BLaER1 (cell line): ENCODE data around the gene EBF3.

Source experiments
- H3K27ac ChIP-seq: shearing (Covaris generic); formaldehyde crosslinking; 2 replicates; pipeline ENCODE4 v1.8.1; 2022
- H3K27me3 ChIP-seq: shearing (Covaris generic); formaldehyde crosslinking; 2 replicates; pipeline ENCODE4 v1.8.1; 2022
- H3K36me3 ChIP-seq: shearing (Covaris generic); formaldehyde crosslinking; 2 replicates; pipeline ENCODE4 v1.8.1; 2022
- H3K4me1 ChIP-seq: shearing (Covaris generic); formaldehyde crosslinking; 2 replicates; pipeline ENCODE4 v1.8.1; 2022
- H3K4me2 ChIP-seq: shearing (Covaris generic); formaldehyde crosslinking; 2 replicates; pipeline ENCODE4 v1.8.1; 2022
- H3K4me3 ChIP-seq: shearing (Covaris generic); formaldehyde crosslinking; 2 replicates; pipeline ENCODE4 v1.8.1; 2022
- H3K9ac ChIP-seq: shearing (Covaris generic); formaldehyde crosslinking; 2 replicates; pipeline ENCODE4 v1.8.1; 2022
- H3K9me3 ChIP-seq: shearing (Covaris generic); formaldehyde crosslinking; 2 replicates; pipeline ENCODE4 v1.8.1; 2022
- H4K20me1 ChIP-seq: shearing (Covaris generic); formaldehyde crosslinking; 2 replicates; pipeline ENCODE4 v1.8.1; 2022
- Cebpa-rat ChIP-seq: shearing (Covaris generic); IDR thresholded peaks from 2 replicates; pipeline ENCODE4 v1.8.1; 2022

EBF3 gene

GRCh38 chr10:129808092-129808983 is 155.7 kb downstream of the EBF3 start:
- TF ChIP-seq Cebpa-rat: no peak
- Histone ChIP-seq H3K27me3 (no peaks in the 10 kb centered on the region), H3K27ac (no peak overlapping the region), H4K20me1 (no peaks in the 10 kb centered on the region), H3K4me2 (no peak overlapping the region), H3K4me1 (no peaks in the 10 kb centered on the region), H3K36me3 (no peaks in the 10 kb centered on the region), H3K4me3 (no peak overlapping the region), H3K9ac (no peak overlapping the region), H3K9me3 (peaks cover 35% of the 10 kb centered on the region)

GRCh38 chr10:129807211-129807610 is 156.9 kb downstream of the EBF3 start:
- Histone ChIP-seq H3K36me3 (no peaks in the 10 kb centered on the region), H3K4me2 (no peak overlapping the region), H3K4me1 (no peaks in the 10 kb centered on the region), H4K20me1 (no peaks in the 10 kb centered on the region), H3K27me3 (no peaks in the 10 kb centered on the region), H3K27ac (no peak overlapping the region), H3K9ac (no peak overlapping the region), H3K9me3 (peaks cover 46% of the 10 kb centered on the region), H3K4me3 (no peak overlapping the region)
- no peak for TF ChIP-seq Cebpa-rat

GRCh38 chr10:129800796-129801340 is 163.2 kb downstream of the EBF3 start:
- H3K27ac ChIP-seq: no peak overlapping the region
- H3K4me2 ChIP-seq: no peak overlapping the region
- no peaks in the 10 kb centered on the region for H3K27me3 ChIP-seq
- H3K9me3 ChIP-seq: peaks cover 33% of the 10 kb centered on the region
- H3K4me3 ChIP-seq: no peak overlapping the region
- no peaks in the 10 kb centered on the region for H4K20me1 ChIP-seq
- no peaks in the 10 kb centered on the region for H3K36me3 ChIP-seq
- no peak for TF ChIP-seq Cebpa-rat
- no peaks in the 10 kb centered on the region for H3K4me1 ChIP-seq
- no peak overlapping the region for H3K9ac ChIP-seq

GRCh38 chr10:129799942-129800341 is 164.1 kb downstream of the EBF3 start:
- Histone ChIP-seq H3K36me3 (no peaks in the 10 kb centered on the region), H4K20me1 (no peaks in the 10 kb centered on the region), H3K27ac (no peak overlapping the region), H3K4me1 (no peaks in the 10 kb centered on the region), H3K9me3 (peaks cover 23% of the 10 kb centered on the region), H3K4me2 (no peak overlapping the region), H3K4me3 (no peak overlapping the region), H3K9ac (no peak overlapping the region), H3K27me3 (no peaks in the 10 kb centered on the region)
- TF ChIP-seq Cebpa-rat: no peak

GRCh38 chr10:129796710-129797420 is 167.2 kb downstream of the EBF3 start:
- no peak for TF ChIP-seq Cebpa-rat
- no peaks in the 10 kb centered on the region for H4K20me1 ChIP-seq
- no peaks in the 10 kb centered on the region for H3K4me1 ChIP-seq
- H3K4me2 ChIP-seq: no peak overlapping the region
- H3K9me3 ChIP-seq: 0 out of 2 replicates have a peak, but pooled peaks cover 4% of the 10 kb centered on the region
- H3K27ac ChIP-seq: no peak overlapping the region
- 0 out of 2 replicates have a peak, but pooled peaks cover 4% of the 10 kb centered on the region for H3K36me3 ChIP-seq
- H3K4me3 ChIP-seq: no peak overlapping the region
- H3K9ac ChIP-seq: no peak overlapping the region
- H3K27me3 ChIP-seq: no peaks in the 10 kb centered on the region

GRCh38 chr10:129793996-129794395 is 170.1 kb downstream of the EBF3 start:
- H3K36me3 ChIP-seq: 0 out of 2 replicates have a peak, but pooled peaks cover 4% of the 10 kb centered on the region
- no peak for TF ChIP-seq Cebpa-rat

GRCh38 chr10:129793479-129793878 is 170.6 kb downstream of the EBF3 start:
- Histone ChIP-seq H3K9me3 (0 out of 2 replicates have a peak, but pooled peaks cover 4% of the 10 kb centered on the region), H3K9ac (no peak overlapping the region), H3K4me3 (no peak overlapping the region), H3K4me1 (no peaks in the 10 kb centered on the region), H3K4me2 (no peak overlapping the region), H3K27ac (no peak overlapping the region), H4K20me1 (no peaks in the 10 kb centered on the region), H3K27me3 (no peaks in the 10 kb centered on the region), H3K36me3 (0 out of 2 replicates have a peak, but pooled peaks cover 4% of the 10 kb centered on the region)
- TF ChIP-seq Cebpa-rat: no peak

More at GRCh38 chr10:129793996-129794395, 170.1 kb downstream of the EBF3 start:
- H3K4me1 ChIP-seq: no peaks in the 10 kb centered on the region
- no peaks in the 10 kb centered on the region for H3K27me3 ChIP-seq
- no peak overlapping the region for H3K27ac ChIP-seq
- H3K9me3 ChIP-seq: 0 out of 2 replicates have a peak, but pooled peaks cover 4% of the 10 kb centered on the region
- H3K4me3 ChIP-seq: no peak overlapping the region
- H3K4me2 ChIP-seq: no peak overlapping the region
- H3K9ac ChIP-seq: no peak overlapping the region
- H4K20me1 ChIP-seq: no peaks in the 10 kb centered on the region

- Histone ChIP-seq H3K27me3 (no peaks in the 10 kb centered on the region), H3K36me3 (0 out of 2 replicates have a peak, but pooled peaks cover 4% of the 10 kb centered on the region), H3K4me1 (no peaks in the 10 kb centered on the region), H3K9me3 (0 out of 2 replicates have a peak, but pooled peaks cover 4% of the 10 kb centered on the region), H4K20me1 (no peaks in the 10 kb centered on the region), H3K4me3 (no peak overlapping the region), H3K27ac (no peak overlapping the region), H3K4me2 (no peak overlapping the region), H3K9ac (no peak overlapping the region)
- no peak for TF ChIP-seq Cebpa-rat
Observed at GRCh38 chr10:129792864-129793263, 171.2 kb downstream of the EBF3 start.

- Histone ChIP-seq H3K9me3 (0 out of 2 replicates have a peak, but pooled peaks cover 4% of the 10 kb centered on the region), H3K4me2 (no peak overlapping the region), H3K36me3 (peaks cover 8% of the 10 kb centered on the region; the same call in 1 of the 2 replicates), H3K9ac (no peak overlapping the region), H3K27ac (no peak overlapping the region), H3K4me3 (no peak overlapping the region), H3K4me1 (no peaks in the 10 kb centered on the region), H3K27me3 (no peaks in the 10 kb centered on the region), H4K20me1 (no peaks in the 10 kb centered on the region)
- no peak for TF ChIP-seq Cebpa-rat
Observed at GRCh38 chr10:129792141-129792540, 171.9 kb downstream of the EBF3 start.
